GM18861 (cell line): ENCODE data around the gene IRGQ.
"Not testable (repeated sequence)": the region's sequence is repeated elsewhere in the genome, so short reads cannot be mapped to it uniquely, and the experiment has no call there.

Experiments
- ATAC-seq: cut with Tn5 transposase; IDR thresholded peaks from one replicate; pipeline ENCODE4 v1.9.1; 2021; ENCODE audit not compliant: unreplicated experiment

The IRGQ gene

GRCh38 chr19:43575156-43575950 is 20.6 kb downstream of the IRGQ start, which contains the start of the genes PINLYP and XRCC1:
TSS of gene PINLYP (plus strand) at chr19:43575801. CDS start at chr19:43577192, 1,391 bp downstream.
TSS of gene XRCC1 (minus strand) at chr19:43575527. CDS start at chr19:43575458, 69 bp downstream.
- peak; percentile 89 for ATAC-seq

GRCh38 chr19:43574424-43575155 is 21.3 kb downstream of the IRGQ start:
- no peak for ATAC-seq

DNA sequence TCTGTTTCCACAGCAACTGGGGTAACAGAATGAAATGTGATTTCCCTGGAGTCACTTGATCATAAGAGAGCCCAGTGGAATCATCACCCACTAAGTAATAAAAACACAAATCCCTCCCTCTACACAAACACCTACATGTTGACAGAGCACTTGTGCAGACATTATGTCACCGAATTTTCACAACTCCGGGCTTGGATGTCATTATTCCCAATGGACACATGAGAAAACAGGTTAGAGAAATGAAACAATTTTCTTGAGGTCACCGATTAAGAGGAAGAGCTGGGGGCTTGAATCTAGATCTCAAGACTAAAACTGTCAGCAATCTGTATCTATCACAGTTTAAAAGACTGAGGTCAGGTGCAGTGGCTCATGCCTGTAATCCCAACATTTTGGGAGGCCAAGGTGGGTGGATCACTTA is 23.8 kb downstream of the IRGQ start:
- ATAC-seq: no peak

- no peak for ATAC-seq
These were observed 25.7 kb downstream of the IRGQ start for GRCh38 chr19:43570174-43570791.

DNA sequence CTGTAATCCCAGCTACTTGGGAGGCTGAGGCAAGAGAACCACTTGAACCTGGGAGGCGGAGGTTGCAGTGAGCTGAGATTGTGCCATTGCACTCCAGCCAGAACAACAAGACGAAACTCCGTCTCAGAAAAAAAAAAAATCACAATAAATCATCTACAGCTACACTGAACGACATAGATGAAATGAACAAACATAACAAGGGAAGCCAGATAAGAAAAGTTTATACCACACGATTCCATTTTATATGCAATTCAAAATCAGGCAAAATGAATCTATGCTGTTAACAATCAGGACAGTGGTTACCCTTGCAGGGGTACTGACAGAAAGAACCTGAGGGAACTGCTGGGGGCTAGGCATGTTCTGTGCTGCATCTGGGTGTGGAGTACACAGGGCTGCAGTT is 26.3 kb downstream of the IRGQ start:
- no peak for ATAC-seq

- ATAC-seq: no peak
These were observed 31.1 kb downstream of the IRGQ start for GRCh38 chr19:43564800-43565199.

DNA sequence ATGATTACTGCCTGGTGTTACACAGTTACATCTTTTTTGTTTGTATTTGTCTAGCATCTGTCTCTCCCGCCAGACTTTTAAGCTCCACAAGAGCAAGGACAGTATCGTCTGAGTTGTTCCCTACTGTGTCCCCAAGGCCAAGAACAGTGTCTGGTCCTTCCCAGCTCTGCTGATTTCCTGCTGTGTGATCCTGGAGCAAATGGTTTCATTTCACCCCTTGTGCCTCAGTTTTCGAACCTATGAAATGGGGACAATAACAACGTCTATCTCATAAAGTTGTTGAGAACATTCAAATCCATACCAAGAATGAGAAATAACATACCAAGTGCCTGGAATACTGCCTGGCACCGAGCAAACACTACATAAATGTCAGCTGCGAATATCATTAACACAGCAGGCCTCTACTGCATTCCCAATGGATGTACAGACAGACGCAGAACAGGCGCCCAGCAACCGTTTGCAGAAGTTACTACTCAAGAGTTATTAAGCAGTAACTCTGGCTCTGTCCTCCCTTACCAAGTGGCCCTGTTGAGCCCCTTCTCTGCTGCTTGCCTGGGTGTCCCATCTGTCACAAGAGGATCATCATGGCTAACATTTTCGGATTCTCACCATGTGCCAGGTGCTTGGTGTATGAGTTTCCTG is 32.0 kb downstream of the IRGQ start:
- no peak for ATAC-seq

DNA sequence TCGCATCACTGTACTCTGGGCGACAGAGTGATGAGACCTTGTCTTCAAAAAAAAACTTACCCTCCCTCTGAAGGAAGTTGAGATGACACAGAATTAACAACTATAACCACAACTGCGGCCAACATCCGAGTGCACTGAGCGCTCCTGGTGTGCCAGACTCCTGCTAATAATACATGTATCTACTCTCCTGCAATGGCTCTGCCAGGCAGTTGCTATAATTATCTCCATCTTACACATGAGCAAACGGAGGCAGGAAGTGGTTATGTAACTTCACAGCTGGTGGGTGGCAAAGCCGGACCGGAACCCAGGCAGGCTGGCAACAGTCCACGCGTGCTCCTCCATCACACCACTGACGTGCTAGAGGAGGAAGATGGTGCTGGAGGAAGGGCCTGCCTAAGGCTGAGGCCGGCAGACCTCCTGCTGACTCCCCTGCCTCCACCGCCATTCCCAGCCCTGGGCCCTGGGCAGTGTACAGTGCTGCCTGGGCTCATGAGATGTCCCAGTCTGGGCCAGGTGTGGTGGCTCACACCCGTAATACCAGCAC is 33.2 kb downstream of the IRGQ start:
- peak; percentile 77 for ATAC-seq

- no peak for ATAC-seq
These were observed 33.7 kb downstream of the IRGQ start for GRCh38 chr19:43562226-43562697.

- no peak for ATAC-seq
These were observed 34.6 kb downstream of the IRGQ start for GRCh38 chr19:43561139-43561970.

- ATAC-seq: no peak
These were observed 35.2 kb downstream of the IRGQ start for GRCh38 chr19:43560687-43561086.

DNA sequence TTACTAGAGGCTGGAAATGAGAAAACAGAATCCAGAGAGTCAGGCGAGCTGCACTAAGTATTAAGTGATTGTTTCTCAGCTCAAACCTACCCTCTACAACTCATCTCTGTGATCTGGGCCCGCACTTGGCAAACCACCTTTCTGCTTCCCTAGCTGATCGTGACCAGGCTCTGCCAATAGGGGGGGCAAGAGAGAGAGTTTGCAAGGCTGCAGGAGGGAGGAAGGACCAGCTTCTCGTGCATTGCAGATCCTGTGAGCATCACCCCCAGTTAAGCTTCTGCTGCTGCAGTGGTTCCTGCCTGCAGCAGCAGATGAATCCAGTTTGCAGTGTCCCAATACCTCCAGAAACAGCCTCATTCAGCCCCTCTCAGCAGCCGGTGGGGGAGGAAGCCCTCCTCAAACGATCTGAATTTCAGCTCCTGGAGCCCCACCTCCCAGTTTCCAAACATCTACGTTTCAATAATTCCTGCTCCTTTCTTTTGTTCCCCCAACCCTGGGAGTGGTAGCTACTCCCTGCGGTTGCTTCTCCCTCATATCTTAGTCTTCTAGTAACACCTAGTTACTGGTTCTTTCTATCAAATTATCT is 40.7 kb downstream of the IRGQ start:
- no peak for ATAC-seq

GRCh38 chr19:43554317-43554895 is 41.5 kb downstream of the IRGQ start:
- no peak for ATAC-seq

- ATAC-seq: no peak
These were observed 42.3 kb downstream of the IRGQ start for GRCh38 chr19:43553656-43554055.

DNA sequence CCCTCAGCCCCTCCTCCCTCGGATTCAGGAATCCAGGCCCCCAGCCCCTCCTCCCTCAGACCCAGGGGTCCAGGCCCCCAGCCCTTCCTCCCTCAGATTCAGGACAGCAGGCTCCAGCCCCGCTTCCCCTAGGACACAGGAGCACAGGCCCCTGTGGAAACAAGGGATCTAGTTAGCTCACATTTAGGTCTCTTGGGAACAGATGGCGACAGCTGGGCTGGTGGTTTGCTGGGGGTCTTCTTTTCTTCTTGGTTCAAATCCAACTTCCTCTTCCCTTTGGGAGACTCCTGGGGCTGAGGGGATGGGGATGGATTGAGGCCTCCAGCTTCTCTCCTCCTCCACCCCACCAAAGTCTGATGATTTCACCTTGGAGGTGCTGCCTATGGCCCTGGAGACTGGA is 43.3 kb downstream of the IRGQ start:
- no peak for ATAC-seq

DNA sequence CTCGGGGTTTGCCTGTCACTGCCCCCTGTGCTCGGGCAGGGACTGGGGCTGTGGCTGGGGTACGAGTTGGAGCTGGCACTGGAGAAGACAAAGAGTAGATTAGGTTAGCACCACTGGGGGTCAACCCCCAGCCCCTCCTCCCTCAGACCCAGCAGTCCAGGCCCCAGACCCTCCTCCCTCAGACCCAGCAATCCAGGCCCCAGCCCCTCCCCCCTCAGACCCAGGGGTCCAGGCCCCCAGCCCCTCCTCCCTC is 43.8 kb downstream of the IRGQ start:
- no peak for ATAC-seq

DNA sequence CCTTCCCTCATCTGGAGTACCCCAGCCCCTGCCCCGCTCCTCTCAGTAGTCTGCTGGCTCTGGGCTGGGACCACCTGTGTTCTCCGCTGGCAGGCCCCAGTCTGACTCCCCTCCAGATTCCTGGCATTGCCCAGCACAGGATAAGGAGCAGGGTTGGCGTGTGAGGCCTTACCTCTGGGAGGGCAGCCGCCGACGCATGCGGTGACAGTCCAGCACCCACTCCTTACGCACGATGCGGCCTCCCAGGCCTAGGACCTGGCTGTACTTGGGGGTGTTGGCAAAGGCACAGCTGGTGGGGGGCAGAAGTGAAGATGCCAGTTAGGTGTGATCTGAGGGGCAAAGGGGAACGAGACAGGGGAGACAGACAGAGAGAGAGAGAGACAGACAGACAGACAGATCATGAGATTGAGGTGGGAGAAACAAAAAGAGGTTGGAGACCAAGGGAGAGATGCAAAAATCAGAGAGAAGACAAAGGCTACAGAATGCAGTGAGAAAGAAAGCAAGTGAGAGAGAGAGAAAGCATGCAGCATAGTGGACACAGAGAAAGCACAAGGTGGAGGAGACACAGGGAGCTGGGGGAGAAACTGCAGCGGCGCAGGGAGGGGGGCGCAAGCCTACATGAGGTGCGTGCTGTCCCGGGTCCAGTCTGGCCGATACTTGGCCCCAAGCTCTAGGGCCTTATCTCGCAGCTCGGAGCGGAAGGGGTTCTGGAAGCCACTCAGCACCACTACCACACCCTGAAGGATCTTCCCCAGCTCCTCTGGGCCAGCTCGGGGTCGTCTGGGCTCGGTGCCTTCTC is 44.3 kb downstream of the IRGQ start:
- no peak for ATAC-seq

DNA sequence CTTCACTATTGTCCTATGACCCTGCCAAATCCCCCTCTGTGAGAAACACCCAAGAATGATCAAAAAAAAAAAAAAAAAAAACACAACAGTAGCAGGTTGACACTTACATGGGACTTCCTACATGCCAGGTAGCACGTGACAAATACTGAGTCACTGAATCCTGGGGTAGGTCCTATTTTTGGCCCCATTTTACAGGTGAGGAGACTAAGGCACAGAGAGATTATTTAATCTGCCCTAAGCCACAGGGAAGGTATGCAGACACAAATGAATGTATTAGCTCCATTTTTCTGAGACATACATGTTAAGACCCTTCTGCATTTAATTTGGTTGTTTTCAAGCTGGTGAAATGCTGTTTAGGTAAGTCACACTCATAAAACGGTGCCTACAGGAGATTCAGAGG is 47.2 kb downstream of the IRGQ start:
- ATAC-seq: no peak

- not testable (repeated sequence) for ATAC-seq
These were observed 48.0 kb downstream of the IRGQ start for GRCh38 chr19:43547926-43548325.
